Cardiac muscle cell (in vitro differentiated cells and primary cell): ENCODE data around the gene TRA2A. TPM values are rescaled to one million over a fixed set of nuclear protein-coding genes. Genes with fewer than 3 reads are reported as not detected.
"Not testable (repeated sequence)": the region's sequence is repeated elsewhere in the genome, so short reads cannot be mapped to it uniquely, and the experiment has no call there.

ENCODE experiments used
- DNase-seq, 2 donors: peaks; one replicate each; pipeline versions ENCODE4 v3.0.0 to v3.0.0-alpha.2; 2010 to 2017; ENCODE audit warnings: low read depth in 1 of 2, low spot score in 1 of 2
- H3K27ac ChIP-seq: fragments of 200-600 bp; sonication (generic); 2 replicates; pipeline ENCODE4 v1.5.1; 2016
- H3K27me3 ChIP-seq: fragments of 200-600 bp; sonication (generic); 2 replicates; pipeline ENCODE4 v1.6.0; 2016; ENCODE audit warnings: control low read depth
- H3K36me3 ChIP-seq: fragments of 200-600 bp; sonication (generic); 2 replicates; pipeline ENCODE4 v1.5.1; 2016; ENCODE audit warnings: control low read depth
- H3K4me1 ChIP-seq: fragments of 200-600 bp; sonication (generic); 2 replicates; pipeline ENCODE4 v1.8.1; 2017; ENCODE audit warnings: low read depth, mild to moderate bottlenecking, mixed run types
- H3K4me3 ChIP-seq: fragments of 200-600 bp; sonication (generic); 2 replicates; pipeline ENCODE4 v1.5.1; 2016; ENCODE audit warnings: mild to moderate bottlenecking
- H3K9me3 ChIP-seq: fragments of 200-600 bp; sonication (generic); 2 replicates; pipeline ENCODE4 v1.5.1; 2017; ENCODE audit warnings: low read depth, mild to moderate bottlenecking, control low read depth
- CTCF ChIP-seq: IDR thresholded peaks from 2 replicates; pipeline ENCODE4 v1.5.1; 2012; ENCODE audit warnings: low read depth, mild to moderate bottlenecking, low read length
- polyA plus RNA-seq: library from polyadenylated mRNA; unstranded; fragments of >200 nt; fragmentation: Nextera tagmentation; extraction: Ambion mirVana; gene quantifications from 2 replicates; pipeline ENCODE4 v1.2.1, GENCODE V29; 2016
- total RNA-seq: library from RNA; depleted of rRNA; stranded (reverse); fragments of >200 nt; gene quantifications from 2 replicates; pipeline ENCODE4 v1.2.3, GENCODE V29; 2016

Gene TRA2A
- total and polyA plus RNA-seq, 2 experiments from 2014 or later, result 47.4 to 68.7 TPM

GRCh38 chr7:23524473-23524872 lies 7.3 kb downstream of the TRA2A start:
- no peak for DNase-seq
- TF ChIP-seq CTCF, result no peak
- Histone ChIP-seq H3K27ac (no peak overlapping the region), H3K9me3 (no peaks in the 10 kb centered on the region), H3K27me3 (no peaks in the 10 kb centered on the region), H3K4me3 (no peak overlapping the region), H3K4me1 (peaks cover 25% of the 10 kb centered on the region), H3K36me3 (peaks cover 26% of the 10 kb centered on the region)

- TF ChIP-seq CTCF, result no peak
- peaks cover 33% of the 10 kb centered on the region for H3K36me3 ChIP-seq
- peaks cover 19% of the 10 kb centered on the region for H3K4me1 ChIP-seq
- no peak overlapping the region for H3K4me3 ChIP-seq
- no peaks in the 10 kb centered on the region for H3K27me3 ChIP-seq
- no peaks in the 10 kb centered on the region for H3K9me3 ChIP-seq
- H3K27ac ChIP-seq, result no peak overlapping the region
- no peak for DNase-seq
These were observed 8.2 kb downstream of the TRA2A start for GRCh38 chr7:23523486-23524075.

- DNase-seq, result no peak
- H3K27me3 ChIP-seq, result no peaks in the 10 kb centered on the region
- no peaks in the 10 kb centered on the region for H3K9me3 ChIP-seq
- peaks cover 54% of the 10 kb centered on the region for H3K36me3 ChIP-seq
- peak; percentile 14 for TF ChIP-seq CTCF
- H3K27ac ChIP-seq, result no peak overlapping the region
- peaks cover 4% of the 10 kb centered on the region for H3K4me1 ChIP-seq
- H3K4me3 ChIP-seq, result no peak overlapping the region
These were observed 11.2 kb downstream of the TRA2A start for GRCh38 chr7:23520582-23520981.

DNA sequence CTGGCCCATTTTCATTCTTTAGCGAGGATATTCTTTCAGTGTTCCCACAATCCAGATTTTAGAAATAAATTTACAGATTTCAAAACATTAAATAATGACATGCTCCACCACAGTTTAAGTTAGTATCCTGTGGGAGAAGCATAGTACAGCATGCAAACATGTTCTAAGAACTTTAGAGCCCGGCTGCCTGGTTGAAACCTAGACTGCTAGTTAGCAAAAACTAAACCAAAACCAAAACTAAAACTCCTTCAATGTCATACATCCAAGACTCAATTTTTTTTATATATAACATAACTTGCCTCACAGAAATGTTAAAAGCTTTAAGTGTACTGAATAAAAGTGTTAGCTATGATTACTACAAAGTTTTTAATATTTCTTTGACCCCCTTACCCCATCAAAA lies 17.0 kb downstream of the TRA2A start:
- Histone ChIP-seq H3K27me3 (no peaks in the 10 kb centered on the region), H3K36me3 (peaks cover 76% of the 10 kb centered on the region), H3K4me3 (no peak overlapping the region), H3K4me1 (no peaks in the 10 kb centered on the region), H3K9me3 (no peaks in the 10 kb centered on the region), H3K27ac (no peak overlapping the region)
- TF ChIP-seq CTCF, result no peak
- no peak for DNase-seq

- not testable (repeated sequence) for DNase-seq, H3K27ac ChIP-seq, H3K4me3 ChIP-seq, H3K4me1 ChIP-seq, H3K9me3 ChIP-seq, H3K27me3 ChIP-seq
- peaks cover 74% of the 10 kb centered on the region for H3K36me3 ChIP-seq
These were observed 18.0 kb downstream of the TRA2A start for GRCh38 chr7:23513746-23514145.

- Histone ChIP-seq H3K27me3 (no peaks in the 10 kb centered on the region), H3K36me3 (peaks cover under 1% of the 10 kb centered on the region), H3K4me1 (no peaks in the 10 kb centered on the region), H3K9me3 (no peaks in the 10 kb centered on the region), H3K4me3 (no peak overlapping the region), H3K27ac (no peak overlapping the region)
- TF ChIP-seq CTCF, result no peak
- DNase-seq, result no peak
These were observed 37.8 kb downstream of the TRA2A start for GRCh38 chr7:23494009-23494408.
